GM21576 (cell line): ENCODE measurements around the gene ORM2.

ENCODE experiments used
- ATAC-seq: cut with Tn5 transposase; IDR thresholded peaks from one replicate; pipeline ENCODE4 v1.9.1; 2021; ENCODE audit warnings: mild to moderate bottlenecking, moderate library complexity; ENCODE audit not compliant: unreplicated experiment

Gene ORM2

GRCh38 chr9:114346146-114346545, 16.5 kb downstream of the ORM2 start:
- no peak for ATAC-seq

- no peak for ATAC-seq
These were observed 18.0 kb downstream of the ORM2 start for GRCh38 chr9:114347675-114348074.

GRCh38 chr9:114348261-114348905, 18.7 kb downstream of the ORM2 start:
- no peak for ATAC-seq

- peak; percentile 87 for ATAC-seq
These were observed 19.3 kb downstream of the ORM2 start for GRCh38 chr9:114348906-114349482.

GRCh38 chr9:114349713-114350480, 20.2 kb downstream of the ORM2 start:
- no peak for ATAC-seq

GRCh38 chr9:114350636-114351401, 21.1 kb downstream of the ORM2 start:
- no peak for ATAC-seq

GRCh38 chr9:114351932-114352331, 22.3 kb downstream of the ORM2 start:
- ATAC-seq, result no peak

GRCh38 chr9:114355821-114356220, 26.2 kb downstream of the ORM2 start:
- no peak for ATAC-seq

- ATAC-seq, result no peak
These were observed 27.1 kb downstream of the ORM2 start for GRCh38 chr9:114356792-114357191.

- ATAC-seq, result no peak
These were observed 27.7 kb downstream of the ORM2 start for GRCh38 chr9:114357360-114357759.

- ATAC-seq, result no peak
These were observed 28.3 kb downstream of the ORM2 start for GRCh38 chr9:114357911-114358328.

- no peak for ATAC-seq
These were observed 30.1 kb downstream of the ORM2 start for GRCh38 chr9:114359801-114360200.

GRCh38 chr9:114361542-114361941, 31.9 kb downstream of the ORM2 start:
- no peak for ATAC-seq

GRCh38 chr9:114362394-114362793, 32.7 kb downstream of the ORM2 start:
- no peak for ATAC-seq

GRCh38 chr9:114363424-114363823, 33.8 kb downstream of the ORM2 start:
- ATAC-seq, result no peak

- no peak for ATAC-seq
These were observed 34.7 kb downstream of the ORM2 start for GRCh38 chr9:114364134-114365041.

GRCh38 chr9:114365194-114365593, 35.5 kb downstream of the ORM2 start:
- no peak for ATAC-seq

GRCh38 chr9:114366334-114367128, 36.9 kb downstream of the ORM2 start:
- ATAC-seq, result peak; percentile 45

GRCh38 chr9:114367366-114367765, 37.7 kb downstream of the ORM2 start:
- ATAC-seq, result no peak
